Posterior vena cava (tissue), 2 donors: Measurements from ENCODE around the gene EDA. TPM values are rescaled to one million over a fixed set of nuclear protein-coding genes. Genes with fewer than 3 reads are reported as not detected.

Source experiments
- DNase-seq: peaks from one replicate; pipeline ENCODE4 v3.0.0-alpha.2; 2020; ENCODE audit warnings: low spot score
- intact Hi-C, 2 donors: fragments of 100-400 bp; cut with DNase I; formaldehyde crosslinking; loops; one replicate each; pipeline versions ENCODE4 v1.14.1 to v1.14.2; 2022 to 2023
- long read RNA-seq, 2 donors: library from polyadenylated mRNA; unstranded; transcript quantifications; one replicate each; pipeline ENCODE4 v2.0.0, GENCODE V29; 2020 to 2021
- total RNA-seq, 2 donors: library from RNA; stranded (reverse); fragmentation: NEBNext Ultra II Directional; extraction: Animal tissue kit (Norgen Biotek cat#: 25700); gene quantifications; one replicate each; pipeline ENCODE4 v1.2.1, GENCODE V29; 2021
- donor health status: DM: yes; HTN: yes; CAD: no.
- donor health status: DM: yes; HTN: yes; CAD: no.

The EDA gene
- total RNA-seq, result 1 to 10 TPM; 4.8 to 6.8 TPM
- long read RNA-seq, donor 1, partial matches to known transcripts, result 0 of 3 reads
- long read RNA-seq, donor 1, other reads (novel, unspliced or antisense), result 3 of 3 reads
- long read RNA-seq, donor 2, partial matches to known transcripts, result 0 of 2 reads
- long read RNA-seq, donor 2, other reads (novel, unspliced or antisense), result 2 of 2 reads

- DNase-seq, result peak; percentile 93
- intact Hi-C loops, result no loop called here
Observed at GRCh38 chrX:69615779-69616456, at the start of gene EDA. TSS of gene EDA (plus strand) at chrX:69616113.

DNA sequence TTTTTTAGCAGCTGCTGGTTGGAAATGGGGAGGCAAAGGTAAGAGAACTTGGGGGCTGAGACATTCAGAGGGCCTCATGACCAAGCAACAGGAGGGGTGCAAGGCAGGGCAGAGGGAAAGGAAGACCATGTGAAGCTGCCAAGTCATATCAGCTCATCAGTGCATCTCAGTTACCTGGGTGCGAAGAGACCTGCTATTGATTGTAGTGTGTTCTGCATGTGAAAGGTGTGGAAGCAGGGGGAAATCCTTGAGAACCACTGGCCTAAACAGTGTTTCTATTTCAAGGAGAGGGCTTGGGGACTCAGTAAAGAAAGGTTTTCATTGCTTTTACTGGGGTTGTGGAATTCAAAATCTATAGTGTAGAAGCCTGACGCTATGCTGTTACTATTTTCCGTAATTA, 47.1 kb upstream of the EDA start:
- DNase-seq, result no peak
- intact Hi-C loops, result no loop called here

DNA sequence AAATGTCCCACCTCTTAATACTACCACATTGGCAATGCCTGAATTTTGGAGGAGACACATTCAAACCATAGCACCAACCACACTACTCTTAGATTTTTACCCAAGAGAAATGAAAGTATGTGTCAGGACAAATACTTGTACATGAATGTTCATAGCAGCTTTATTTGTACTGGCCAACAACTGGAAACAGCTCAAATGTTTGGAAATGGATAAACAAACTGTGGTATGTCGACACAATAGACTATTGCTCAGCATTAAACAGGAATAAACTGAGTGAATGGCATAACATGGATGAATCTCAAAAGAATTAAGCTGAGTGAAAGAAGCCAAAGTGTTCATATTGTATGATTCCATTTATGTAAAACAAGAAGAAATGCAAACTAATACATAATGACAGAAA, 18.5 kb upstream of the EDA start:
- intact Hi-C loops, result no loop called here
- DNase-seq, result no peak

DNA sequence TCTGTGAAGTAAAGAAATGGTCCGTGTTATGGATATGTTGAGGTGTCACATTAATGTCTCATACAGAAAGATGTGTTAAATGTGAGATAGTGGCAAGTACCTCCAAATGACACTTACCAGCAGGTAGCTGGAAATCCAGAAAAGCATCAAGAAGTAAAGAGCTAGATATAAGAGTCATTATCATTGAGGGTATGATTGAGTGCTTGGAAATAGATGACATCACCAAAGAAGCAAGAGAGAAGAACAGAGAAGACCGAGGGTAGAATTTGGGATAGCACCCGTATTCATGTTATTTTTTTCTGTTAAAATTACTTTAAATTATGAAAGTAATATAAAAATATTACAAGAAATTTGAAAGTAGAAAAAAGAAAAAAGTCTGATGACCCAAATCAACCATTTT, 15.7 kb upstream of the EDA start:
- intact Hi-C loops, result no loop called here

DNA sequence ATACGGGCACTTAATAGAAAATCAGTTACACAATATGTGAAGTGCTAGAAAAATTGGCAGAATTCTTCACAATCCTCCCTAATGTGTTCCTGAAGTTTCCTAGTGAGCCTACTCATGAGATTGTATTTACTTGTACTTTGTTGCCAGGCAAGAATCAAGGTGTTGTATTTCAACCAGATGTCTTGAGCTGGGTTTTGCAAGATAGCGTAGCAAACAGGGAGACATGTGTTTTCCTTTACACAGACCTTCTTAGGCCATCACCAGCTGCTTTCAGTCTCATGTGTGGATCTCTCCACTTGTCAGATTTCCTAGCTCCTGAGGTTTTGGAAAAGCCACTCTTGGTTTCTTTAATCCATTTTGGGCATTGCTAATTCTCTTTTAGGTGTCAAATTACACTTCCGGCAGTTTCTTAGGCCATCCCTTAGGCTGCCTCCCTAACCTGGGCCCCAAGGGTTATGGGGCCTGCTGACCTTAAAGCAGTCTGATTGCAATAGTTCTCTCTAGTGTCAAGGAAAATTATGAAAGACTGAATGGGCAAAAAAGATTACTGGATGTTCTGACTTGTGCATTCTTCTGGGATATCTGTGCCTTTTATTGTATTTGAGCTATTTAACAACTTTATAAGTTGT, 12.2 kb upstream of the EDA start:
- DNase-seq, result no peak
- intact Hi-C loops, result no loop called here

More for the DNA sequence above, 15.7 kb upstream of the EDA start:
- DNase-seq, result no peak

DNA sequence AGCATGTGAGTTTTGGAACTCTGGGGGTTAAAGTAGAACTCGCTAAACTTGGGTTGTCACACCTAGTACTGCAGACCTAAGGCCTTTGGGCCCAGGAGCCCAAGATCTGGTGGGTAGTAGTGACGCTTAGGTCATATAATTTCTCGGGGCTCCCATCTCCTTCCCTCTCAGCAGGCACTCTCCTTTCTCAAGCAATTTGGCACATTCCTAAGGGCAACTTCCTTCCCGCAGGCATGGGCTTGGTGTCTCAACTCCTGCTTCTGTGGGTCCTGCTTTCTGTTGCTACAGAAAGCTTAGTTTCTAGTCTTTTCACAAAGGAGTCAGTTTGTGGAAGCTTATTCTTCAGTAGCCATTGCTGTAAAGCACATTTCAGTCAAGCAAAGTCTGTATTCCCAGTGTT, 10.4 kb upstream of the EDA start:
- intact Hi-C loops, result no loop called here
- no peak for DNase-seq

GRCh38 chrX:69607616-69608015, 8.3 kb upstream of the EDA start:
- intact Hi-C loops, result no loop called here
- DNase-seq, result no peak

- intact Hi-C loops, result no loop called here
Observed at GRCh38 chrX:69613946-69614345, 2.0 kb upstream of the EDA start.

GRCh38 chrX:69614886-69615285, 1.0 kb upstream of the EDA start:
- intact Hi-C loops, result no loop called here
- no peak for DNase-seq

More at GRCh38 chrX:69613946-69614345, 2.0 kb upstream of the EDA start:
- no peak for DNase-seq

DNA sequence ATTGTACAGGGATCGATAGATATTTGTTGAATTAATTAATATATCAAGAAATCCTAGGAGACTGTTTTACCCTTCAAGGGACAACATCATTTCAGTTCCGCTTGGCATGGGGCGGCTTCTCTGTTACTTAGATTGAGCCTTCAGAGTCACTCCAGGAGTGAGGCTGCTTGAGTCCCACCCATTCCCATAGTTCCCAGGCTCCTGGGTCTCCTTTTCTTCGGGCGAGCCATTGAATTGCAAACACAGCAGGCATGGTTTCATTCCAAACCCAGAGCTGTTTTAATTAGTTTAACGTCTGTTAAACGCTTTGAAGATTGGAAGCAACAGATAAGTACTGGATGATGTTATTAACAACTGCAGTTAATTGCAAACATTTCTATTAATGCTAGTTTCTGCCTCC, 571 bp upstream of the EDA start:
- intact Hi-C loops, result no loop called here
- DNase-seq, result no peak

DNA sequence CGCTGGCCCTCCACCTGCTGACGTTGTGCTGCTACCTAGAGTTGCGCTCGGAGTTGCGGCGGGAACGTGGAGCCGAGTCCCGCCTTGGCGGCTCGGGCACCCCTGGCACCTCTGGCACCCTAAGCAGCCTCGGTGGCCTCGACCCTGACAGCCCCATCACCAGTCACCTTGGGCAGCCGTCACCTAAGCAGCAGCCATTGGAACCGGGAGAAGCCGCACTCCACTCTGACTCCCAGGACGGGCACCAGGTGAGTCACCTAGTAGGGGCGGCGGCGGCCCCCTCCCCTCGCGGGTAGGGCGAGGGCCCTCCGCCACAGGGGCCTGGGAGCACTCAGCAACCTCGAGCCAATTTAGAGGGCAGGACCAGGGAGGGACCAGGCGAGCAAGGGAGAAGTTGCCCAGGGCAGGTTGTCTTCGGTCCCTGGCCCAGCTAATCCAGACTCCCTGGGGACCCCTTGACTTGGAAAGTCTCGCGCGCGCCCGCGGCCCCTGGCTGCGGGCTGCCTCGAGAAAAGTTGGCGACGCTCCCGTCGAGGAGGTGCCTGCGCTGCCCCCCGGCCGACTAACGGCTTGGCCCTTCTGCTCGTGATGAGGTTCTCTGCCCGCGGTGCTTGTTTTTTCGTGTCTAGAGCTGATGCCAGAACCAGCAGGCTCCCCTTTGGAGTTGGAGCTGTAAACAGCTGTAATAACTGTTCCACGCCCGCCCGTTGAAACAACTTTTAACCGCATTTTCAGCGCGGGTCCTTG, 717 bp downstream of the EDA start:
- no peak for DNase-seq
- intact Hi-C loops, result no loop called here

DNA sequence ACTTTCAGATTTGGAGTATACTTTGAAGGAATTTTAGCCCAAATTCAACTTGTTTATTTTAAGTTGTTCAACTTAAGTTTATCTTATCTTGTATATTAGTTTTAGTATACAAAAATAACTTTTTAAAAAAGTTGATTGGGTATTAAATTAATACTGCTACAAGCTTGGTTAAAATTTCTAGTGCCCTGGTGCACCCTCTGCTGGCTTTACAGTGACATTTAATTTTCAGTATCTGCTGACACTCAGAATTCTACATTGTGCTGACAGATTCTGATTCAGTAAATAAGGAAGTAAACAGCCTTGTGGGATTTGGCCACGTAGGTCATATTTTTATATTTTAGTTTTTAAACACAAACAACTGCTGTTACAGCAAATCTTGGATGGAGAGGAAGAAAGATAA, 2.9 kb downstream of the EDA start:
- intact Hi-C loops, result no loop called here
- no peak for DNase-seq

DNA sequence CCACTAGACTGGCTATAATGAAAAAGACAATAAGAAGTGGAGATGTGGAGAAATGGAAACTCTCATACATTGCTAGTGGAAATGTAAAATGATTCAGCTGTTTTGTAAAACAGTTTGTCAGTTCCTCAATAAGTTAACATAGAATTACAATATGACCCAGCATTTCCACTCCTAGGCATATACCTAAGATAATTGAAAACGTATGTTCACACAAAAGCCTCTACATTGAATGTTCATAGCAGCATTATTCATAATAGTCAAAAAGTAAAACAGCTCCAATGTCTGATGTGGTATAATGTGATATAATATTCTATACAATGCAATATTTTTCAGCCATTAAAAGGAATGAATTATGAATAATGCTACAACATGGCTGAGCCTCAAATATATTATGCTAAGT, 10.2 kb downstream of the EDA start:
- intact Hi-C loops, result no loop called here
- DNase-seq, result no peak

GRCh38 chrX:69627744-69628143, 11.8 kb downstream of the EDA start:
- intact Hi-C loops, result no loop called here
- DNase-seq, result no peak

GRCh38 chrX:69630147-69630546, 14.2 kb downstream of the EDA start:
- intact Hi-C loops, result no loop called here
- DNase-seq, result no peak

GRCh38 chrX:69664693-69665092, 48.8 kb downstream of the EDA start:
- intact Hi-C loops, result no loop called here
- DNase-seq, result no peak

- DNase-seq, result no peak
- intact Hi-C loops, result no loop called here
Observed at GRCh38 chrX:69670001-69670555, 54.2 kb downstream of the EDA start.

- intact Hi-C loops, result no loop called here
- DNase-seq, result no peak
Observed at GRCh38 chrX:69674891-69675290, 59.0 kb downstream of the EDA start.

DNA sequence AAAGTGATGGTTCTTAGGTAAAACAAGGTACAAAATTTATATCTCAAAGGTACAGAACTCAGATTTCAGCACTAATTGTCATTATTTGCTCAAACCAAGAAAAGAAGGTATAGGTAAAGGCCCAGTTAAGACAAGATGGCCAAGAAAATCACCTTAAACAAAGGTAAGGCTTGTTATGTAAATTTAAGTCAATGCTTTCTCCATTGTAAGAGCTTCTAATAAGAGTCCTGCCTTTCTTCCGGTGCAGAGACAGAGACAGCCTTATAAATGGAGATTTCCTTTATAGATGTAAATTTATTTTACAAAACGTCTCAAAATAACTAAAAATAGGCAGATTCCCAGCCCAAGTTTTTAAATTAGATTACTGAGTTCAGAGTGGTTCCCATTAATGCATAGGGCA, 89.9 kb downstream of the EDA start:
- DNase-seq, result no peak
- intact Hi-C loops, result no loop called here

- intact Hi-C loops, result no loop called here
- DNase-seq, result no peak
Observed at GRCh38 chrX:69718102-69718501, 102.2 kb downstream of the EDA start.
